NB4 (cell line): ENCODE measurements around the gene CACNA2D3.
"Not testable (repeated sequence)": the region's sequence is repeated elsewhere in the genome, so short reads cannot be mapped to it uniquely, and the experiment has no call there.

ENCODE experiments used
- DNase-seq: peaks from one replicate; pipeline ENCODE4 v3.0.0; 2010; ENCODE audit warnings: low read depth
- H3K4me3 ChIP-seq: one replicate; pipeline ENCODE4 v1.5.1; 2011; ENCODE audit warnings: mild to moderate bottlenecking, low read depth, low read length, moderate library complexity
- CTCF ChIP-seq: IDR thresholded peaks from one replicate; pipeline ENCODE4 v1.5.1; 2012; ENCODE audit warnings: low read depth, low read length
- MAX ChIP-seq: IDR thresholded peaks from 2 replicates; pipeline ENCODE4 v1.6.1; 2011; ENCODE audit warnings: low read depth, low read length
- MYC ChIP-seq: IDR thresholded peaks from 2 replicates; pipeline ENCODE4 v1.6.1; 2011; ENCODE audit warnings: low read depth, low read length
- POLR2A ChIP-seq: IDR thresholded peaks from 2 replicates; pipeline ENCODE4 v1.6.1; 2011; ENCODE audit warnings: mild to moderate bottlenecking; ENCODE audit not compliant: insufficient read length; ENCODE audit errors: extremely low read depth

CACNA2D3 gene

GRCh38 chr3:54631516-54632325, 509.4 kb downstream of the CACNA2D3 start:
- TF ChIP-seq POLR2A (no peak), MAX (no peak), MYC (no peak), CTCF (no peak)
- no peak for DNase-seq
- no peak overlapping the region for H3K4me3 ChIP-seq

- no peak overlapping the region for H3K4me3 ChIP-seq
- DNase-seq: no peak
- TF ChIP-seq CTCF (no peak), MYC (no peak), MAX (no peak), POLR2A (no peak)
Observed at GRCh38 chr3:54632326-54632665, 509.9 kb downstream of the CACNA2D3 start.

- TF ChIP-seq MYC (no peak), MAX (no peak), CTCF (no peak), POLR2A (no peak)
- no peak overlapping the region for H3K4me3 ChIP-seq
- no peak for DNase-seq
Observed at GRCh38 chr3:54632834-54633233, 510.5 kb downstream of the CACNA2D3 start.

- H3K4me3 ChIP-seq: no peak overlapping the region
- no peak for TF ChIP-seq POLR2A
- TF ChIP-seq MAX: no peak
- TF ChIP-seq CTCF: no peak
- no peak for TF ChIP-seq MYC
- no peak for DNase-seq
Observed at GRCh38 chr3:54633444-54634121, 511.2 kb downstream of the CACNA2D3 start.

GRCh38 chr3:54634122-54634469, 511.7 kb downstream of the CACNA2D3 start:
- no peak for DNase-seq
- TF ChIP-seq MAX (no peak), MYC (no peak), CTCF (no peak), POLR2A (no peak)
- no peak overlapping the region for H3K4me3 ChIP-seq

- DNase-seq, H3K4me3 ChIP-seq: not testable (repeated sequence)
Observed at GRCh38 chr3:54639790-54640372, 517.5 kb downstream of the CACNA2D3 start.
